CD14-positive monocyte (primary cell): ENCODE measurements around the gene CHRM2. TPM values are rescaled to one million over a fixed set of nuclear protein-coding genes. Genes with fewer than 3 reads are reported as not detected.

Source experiments
- DNase-seq, 3 donors: peaks; one replicate each; pipeline ENCODE4 v3.0.0-alpha.2; 2011 to 2022
- H2AFZ ChIP-seq: 2 replicates; pipeline ENCODE4 v1.6.0; 2012; ENCODE audit warnings: mild to moderate bottlenecking, low read depth, low read length, inconsistent platforms; ENCODE audit not compliant: insufficient read depth, poor library complexity, severe bottlenecking
- H3K27ac ChIP-seq, 2 donors: 1 replicate in 1 of 2; 2 replicates in 1 of 2; pipeline ENCODE4 v1.5.1; 2012 to 2013; ENCODE audit warnings: low read length in 2 of 2, control low read depth in 1 of 2, inconsistent platforms in 1 of 2, low read depth in 1 of 2, mild to moderate bottlenecking in 1 of 2
- H3K27me3 ChIP-seq, 2 donors: one replicate each; pipeline versions ENCODE4 v1.6.0 to v1.6.1; 2011 to 2013; ENCODE audit warnings: low read length in 2 of 2; ENCODE audit not compliant: control insufficient read depth in 2 of 2, insufficient read depth in 2 of 2
- H3K36me3 ChIP-seq, 2 donors: replicated peaks in 1 of 2; 1 replicate in 1 of 2; 2 replicates in 1 of 2; pipeline versions ENCODE4 v1.5.1 to v1.6.1; 2012 to 2013; ENCODE audit warnings: low read length in 2 of 2, control low read depth in 1 of 2, inconsistent platforms in 1 of 2, mild to moderate bottlenecking in 1 of 2; ENCODE audit not compliant: insufficient read depth in 2 of 2, control insufficient read depth in 1 of 2
- H3K4me1 ChIP-seq, 2 donors: 1 replicate in 1 of 2; 2 replicates in 1 of 2; pipeline versions ENCODE4 v1.5.1 to v1.6.1; 2012 to 2013; ENCODE audit warnings: low read length in 2 of 2, control low read depth in 1 of 2, inconsistent platforms in 1 of 2, mild to moderate bottlenecking in 1 of 2, moderate library complexity in 1 of 2; ENCODE audit not compliant: insufficient read depth in 2 of 2, control insufficient read depth in 1 of 2
- H3K4me2 ChIP-seq: replicated peaks from 2 replicates; pipeline ENCODE3; 2012; ENCODE audit warnings: low read length, moderate library complexity, mild to moderate bottlenecking; ENCODE audit not compliant: poor library complexity, severe bottlenecking; ENCODE audit errors: extremely low read depth
- H3K4me3 ChIP-seq, 3 experiments: fragments of 200-600 bp in 1 of 3; sonication (generic) in 1 of 3; replicated peaks in 1 of 3; 1 replicate in 2 of 3; 2 replicates in 1 of 3; pipeline ENCODE4 v1.5.1; 2011 to 2013; ENCODE audit warnings: low read length in 3 of 3, mild to moderate bottlenecking in 3 of 3, control low read depth in 2 of 3, low read depth in 2 of 3, inconsistent platforms in 1 of 3, moderate library complexity in 1 of 3
- H3K79me2 ChIP-seq: 2 replicates; pipeline ENCODE4 v1.6.0; 2012; ENCODE audit warnings: mild to moderate bottlenecking, control low read depth, inconsistent platforms, low read length, moderate library complexity; ENCODE audit not compliant: insufficient read depth
- H3K9ac ChIP-seq: 2 replicates; pipeline ENCODE4 v1.6.0; 2017; ENCODE audit warnings: low read length, mild to moderate bottlenecking; ENCODE audit not compliant: insufficient read depth, poor library complexity, severe bottlenecking
- H3K9me3 ChIP-seq, 2 donors: replicated peaks in 1 of 2; 1 replicate in 1 of 2; 2 replicates in 1 of 2; pipeline versions ENCODE4 v1.5.1 to v1.6.1; 2012 to 2013; ENCODE audit warnings: low read length in 2 of 2, control low read depth in 1 of 2; ENCODE audit not compliant: control insufficient read depth in 1 of 2, insufficient read depth in 1 of 2
- H4K20me1 ChIP-seq: 2 replicates; pipeline ENCODE4 v1.6.0; 2012; ENCODE audit warnings: mild to moderate bottlenecking, low read length, control low read depth, moderate library complexity; ENCODE audit not compliant: insufficient read depth
- H3K27ac Mint-ChIP-seq, 7 donors: one replicate each; pipeline ENCODE4 v1.8.0; 2020; ENCODE audit warnings: mild to moderate bottlenecking in 7 of 7, mixed read lengths in 7 of 7, moderate library complexity in 6 of 7, inconsistent platforms in 2 of 7
- H3K27me3 Mint-ChIP-seq, 3 donors: one replicate each; pipeline ENCODE4 v1.8.0; 2021 to 2022; ENCODE audit warnings: low read depth in 3 of 3, mild to moderate bottlenecking in 3 of 3, mixed read lengths in 3 of 3, moderate library complexity in 3 of 3, inconsistent platforms in 1 of 3
- H3K36me3 Mint-ChIP-seq, 2 donors: one replicate each; pipeline ENCODE4 v1.8.0; 2020; ENCODE audit warnings: mixed read lengths in 2 of 2, inconsistent platforms in 1 of 2, mild to moderate bottlenecking in 1 of 2
- H3K4me1 Mint-ChIP-seq: one replicate; pipeline ENCODE4 v1.8.0; 2020; ENCODE audit warnings: mild to moderate bottlenecking, mixed read lengths
- H3K4me3 Mint-ChIP-seq, 2 donors: one replicate each; pipeline ENCODE4 v1.8.0; 2020; ENCODE audit warnings: mild to moderate bottlenecking in 2 of 2, mixed read lengths in 2 of 2, moderate library complexity in 1 of 2
- H3K9me3 Mint-ChIP-seq, 7 donors: one replicate each; pipeline ENCODE4 v1.8.0; 2020 to 2022; ENCODE audit warnings: mixed read lengths in 7 of 7, mild to moderate bottlenecking in 6 of 7, moderate library complexity in 6 of 7, inconsistent platforms in 2 of 7
- CTCF ChIP-seq: fragments of 200-600 bp; IDR thresholded peaks from one replicate; pipeline ENCODE4 v1.8.0; 2022; ENCODE audit warnings: antibody characterized with exemption, mild to moderate bottlenecking
- WGBS: methylation state at CpG from one replicate; pipeline ENCODE4 v1.1.5; 2013; ENCODE audit warnings: missing lambda C conversion rate; ENCODE audit not compliant: insufficient coverage; 5-methylcytosine and 5-hydroxymethylcytosine counted together
- intact Hi-C, 2 donors: fragments of 100-400 bp; cut with micrococcal nuclease; formaldehyde crosslinking; loops; one replicate each; pipeline versions ENCODE4 v1.15.0 to v1.15.1; 2023
- polyA plus RNA-seq, 3 donors: library from polyadenylated mRNA; depleted of rRNA in 1 of 3; unstranded in 2 of 3; stranded (reverse) in 1 of 3; fragments of 300-500 nt in 2 of 3; fragments of >200 nt in 1 of 3; fragmentation: Illumina TruSeq in 2 of 3; gene quantifications; 1 replicate in 2 of 3; 2 replicates in 1 of 3; pipeline ENCODE4 v1.2.3, GENCODE V29; 2012 to 2021

CHRM2 gene
- polyA plus RNA-seq, 3 donors = not detected

GRCh38 chr7:137015015-137015414 lies 146.6 kb downstream of the CHRM2 start:
- no peak overlapping the region for H3K9ac ChIP-seq
- Mint-ChIP-seq H3K4me3 (no peak overlapping the region), H3K4me1 (no peaks in the 10 kb centered on the region), H3K27me3 (no peaks in the 10 kb centered on the region), H3K36me3 (no peaks in the 10 kb centered on the region), H3K9me3 (peaks cover 0 to 4% (median 2%) of the 10 kb centered on the region in 7 donors), H3K27ac (peak overlapping the region in 1 of 7 donors; percentile 26)
- H4K20me1 ChIP-seq = no peaks in the 10 kb centered on the region
- no peaks in the 10 kb centered on the region for H3K36me3 ChIP-seq
- no peak overlapping the region for H2AFZ ChIP-seq
- H3K27ac ChIP-seq = no peak overlapping the region
- TF ChIP-seq CTCF = no peak
- no peaks in the 10 kb centered on the region for H3K4me1 ChIP-seq
- H3K9me3 ChIP-seq = peaks cover 4 to 10% of the 10 kb centered on the region in 2 donors
- H3K4me3 ChIP-seq = no peak overlapping the region
- H3K4me2 ChIP-seq = no peak overlapping the region
- DNase-seq = no peak
- intact Hi-C loops = no loop called here
- H3K27me3 ChIP-seq = no peaks in the 10 kb centered on the region
- WGBS = no CpG with 5 or more reads among the region's 3 CpGs
- H3K79me2 ChIP-seq = no peaks in the 10 kb centered on the region

GRCh38 chr7:137017221-137017620 lies 148.8 kb downstream of the CHRM2 start:
- H2AFZ ChIP-seq = no peak overlapping the region
- no peak overlapping the region for H3K4me2 ChIP-seq
- no peaks in the 10 kb centered on the region for H3K4me1 Mint-ChIP-seq
- no peak for TF ChIP-seq CTCF
- H4K20me1 ChIP-seq = no peaks in the 10 kb centered on the region
- no peak overlapping the region for H3K27ac ChIP-seq
- peaks cover 0 to 6% (median 2%) of the 10 kb centered on the region in 7 donors for H3K9me3 Mint-ChIP-seq
- H3K9me3 ChIP-seq = peaks cover 4 to 10% of the 10 kb centered on the region in 2 donors
- H3K79me2 ChIP-seq = no peaks in the 10 kb centered on the region
- WGBS = no CpG with 5 or more reads among the region's 1 CpG
- no peak overlapping the region for H3K4me3 ChIP-seq
- no peak overlapping the region for H3K27ac Mint-ChIP-seq
- intact Hi-C loops = no loop called here
- no peaks in the 10 kb centered on the region for H3K36me3 Mint-ChIP-seq
- DNase-seq = no peak
- no peaks in the 10 kb centered on the region for H3K27me3 Mint-ChIP-seq
- H3K4me1 ChIP-seq = no peaks in the 10 kb centered on the region
- H3K36me3 ChIP-seq = no peaks in the 10 kb centered on the region
- H3K4me3 Mint-ChIP-seq = no peak overlapping the region
- H3K27me3 ChIP-seq = no peaks in the 10 kb centered on the region
- H3K9ac ChIP-seq = no peak overlapping the region
